ENCODE results near the gene PAX9. TPM values are rescaled to one million over a fixed set of nuclear protein-coding genes. Genes with fewer than 3 reads are reported as not detected.

Gene PAX9
- 2.0 to 2.7 TPM (median 2.6 TPM) in 5 replicates for total RNA-seq (2022; extraction: Qiagen RNA extraction; ENCODE audit: low read depth)

GRCh38 chr14:36661506-36662257 lies at the start of gene PAX9:
Gene PAX9 (plus strand): TSS chr14:36661860. CDS start chr14:36662090, 230 bp downstream.

Other genes with a start within 250 kb of the PAX9 start
- 0.04 to 0.07 TPM in 2 of 5 replicates, not detected in the others for gene NKX2-1, start 141.6 kb upstream of the PAX9 start, total RNA-seq (2022; extraction: Qiagen RNA extraction; ENCODE audit: low read depth)
- 1.0 to 3.1 TPM (median 2.8 TPM) in 5 replicates for gene NKX2-8, start 79.2 kb upstream of the PAX9 start, total RNA-seq (2022; extraction: Qiagen RNA extraction; ENCODE audit: low read depth)